ENCODE data around the gene HSPA12A. TPM values are rescaled to one million over a fixed set of nuclear protein-coding genes. Genes with fewer than 3 reads are reported as not detected.

HSPA12A gene
- total RNA-seq, 1 experiment from 2014 or later, result 0.59 TPM

DNA sequence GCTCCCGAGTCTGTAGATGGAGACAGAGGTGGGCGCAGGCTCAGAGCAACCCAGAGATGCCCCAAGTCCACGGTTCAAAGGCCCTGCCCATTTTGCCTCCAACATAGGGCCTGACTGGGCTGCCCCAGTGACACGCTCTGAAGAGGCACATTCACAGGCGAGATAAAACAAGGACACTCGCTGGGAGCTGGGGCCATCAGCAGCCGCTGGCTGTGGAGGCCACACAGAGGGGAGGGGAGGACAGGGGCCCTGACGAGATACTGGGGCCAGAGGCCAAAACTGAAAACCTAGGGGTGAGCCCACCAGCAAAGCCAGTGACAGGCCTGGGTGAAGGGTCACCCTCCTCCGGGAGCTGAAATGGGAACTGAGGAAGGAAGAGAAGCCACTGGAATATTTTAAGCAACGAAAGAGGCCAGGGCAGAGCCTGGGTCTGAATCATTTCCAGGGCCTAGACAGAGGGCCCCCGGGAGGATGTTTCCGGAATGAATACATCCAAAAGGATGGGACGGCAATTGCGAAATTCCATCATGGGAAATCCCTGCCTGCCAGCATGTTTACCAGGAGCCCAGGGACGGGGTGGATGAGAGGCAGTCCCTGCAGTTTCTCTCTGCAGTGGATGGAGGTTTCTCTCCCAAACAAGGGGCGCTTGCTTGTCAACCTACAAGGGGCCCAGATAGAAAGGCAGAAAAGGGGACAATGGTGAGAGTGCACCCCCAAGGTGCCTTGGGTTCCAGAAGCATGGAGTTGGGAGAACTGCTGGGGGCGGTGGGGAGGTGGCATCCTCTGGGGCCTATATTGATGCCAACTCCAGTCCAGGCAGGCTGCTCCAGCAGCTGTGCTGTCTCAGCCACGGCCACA lies 29.0 kb upstream of the HSPA12A start:
- peak; percentile 56 for DNase-seq (ENCODE audit: low read depth)

DNA sequence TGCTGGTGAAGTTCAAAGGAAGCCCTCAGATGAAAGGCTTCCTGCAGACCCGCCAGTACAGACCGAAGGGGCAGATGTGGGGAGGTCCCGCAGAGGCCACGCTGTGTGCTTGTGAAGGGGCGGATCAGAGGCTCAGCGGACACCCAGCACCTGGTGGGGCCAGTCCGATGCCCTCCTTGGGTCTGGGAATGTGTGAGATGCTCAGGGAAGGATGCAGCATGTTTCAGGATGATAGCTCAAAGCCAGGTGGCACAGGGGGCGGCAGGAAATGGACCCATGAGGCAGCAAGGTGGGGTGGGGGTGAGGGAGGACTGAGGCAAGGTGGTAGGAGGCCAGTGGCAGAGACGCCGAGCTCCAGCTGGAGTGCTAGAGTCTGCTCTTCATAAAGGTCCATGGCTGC lies 27.9 kb upstream of the HSPA12A start:
- DNase-seq (ENCODE audit: low read depth), result no peak

- peak; percentile 10 for DNase-seq (ENCODE audit: low read depth)
These were observed 27.4 kb upstream of the HSPA12A start for GRCh38 chr10:116769791-116770190.

DNA sequence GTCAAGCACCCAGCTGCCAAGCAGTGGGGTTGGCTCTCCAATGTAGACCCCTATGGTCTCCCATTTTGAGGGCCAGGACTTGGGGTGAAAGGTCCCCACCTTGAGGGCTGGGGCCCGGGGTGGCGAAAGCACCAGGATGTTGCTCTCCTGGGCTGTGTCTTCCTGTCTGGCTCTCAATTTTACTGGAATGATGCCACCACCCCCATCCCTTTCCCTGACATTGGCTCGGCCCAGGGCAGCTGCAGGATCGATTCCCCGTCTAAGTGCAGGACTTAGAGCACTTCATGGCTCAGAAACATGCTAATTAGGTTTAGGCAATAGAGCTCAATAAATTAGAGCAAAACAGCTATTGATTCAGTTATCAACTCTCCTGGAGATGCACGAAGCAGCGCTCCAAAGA lies 27.0 kb upstream of the HSPA12A start:
- DNase-seq (ENCODE audit: low read depth), result no peak

- DNase-seq (ENCODE audit: low read depth), result no peak
These were observed 26.4 kb upstream of the HSPA12A start for GRCh38 chr10:116768786-116769185.

GRCh38 chr10:116766837-116767634 lies 24.7 kb upstream of the HSPA12A start:
- no peak for DNase-seq (ENCODE audit: low read depth)

DNA sequence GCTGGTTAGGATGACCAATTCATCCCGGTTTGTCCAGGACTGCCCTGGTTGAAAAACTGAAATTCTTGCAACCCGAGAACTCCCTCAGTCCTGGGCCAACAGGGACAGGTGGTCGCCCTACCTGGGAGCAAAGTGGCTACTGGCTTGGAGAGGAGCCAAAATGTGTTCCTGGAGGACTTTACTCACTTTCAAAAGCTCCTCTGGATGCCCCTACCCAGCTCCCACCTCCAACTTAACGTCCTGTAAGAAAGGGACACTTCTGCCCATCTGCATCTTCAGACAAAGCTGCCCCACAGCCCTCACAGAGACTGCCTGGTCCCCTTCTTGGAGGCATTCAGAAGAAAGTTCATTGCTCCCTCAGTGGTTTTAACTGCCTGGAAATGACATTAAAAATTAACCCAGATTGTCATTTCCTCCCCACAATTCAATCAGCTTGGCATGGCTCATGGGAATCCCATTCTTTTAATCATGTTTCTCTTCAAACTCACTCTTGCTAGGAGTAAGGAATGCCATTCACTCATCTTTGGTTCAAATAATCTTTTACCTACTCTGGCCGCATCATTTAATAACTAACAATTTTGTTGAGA lies 24.0 kb upstream of the HSPA12A start:
- no peak for DNase-seq (ENCODE audit: low read depth)

GRCh38 chr10:116765648-116766081 lies 23.3 kb upstream of the HSPA12A start:
- peak; percentile 12 for DNase-seq (ENCODE audit: low read depth)

- DNase-seq (ENCODE audit: low read depth), result no peak
These were observed 22.6 kb upstream of the HSPA12A start for GRCh38 chr10:116764979-116765378.

DNA sequence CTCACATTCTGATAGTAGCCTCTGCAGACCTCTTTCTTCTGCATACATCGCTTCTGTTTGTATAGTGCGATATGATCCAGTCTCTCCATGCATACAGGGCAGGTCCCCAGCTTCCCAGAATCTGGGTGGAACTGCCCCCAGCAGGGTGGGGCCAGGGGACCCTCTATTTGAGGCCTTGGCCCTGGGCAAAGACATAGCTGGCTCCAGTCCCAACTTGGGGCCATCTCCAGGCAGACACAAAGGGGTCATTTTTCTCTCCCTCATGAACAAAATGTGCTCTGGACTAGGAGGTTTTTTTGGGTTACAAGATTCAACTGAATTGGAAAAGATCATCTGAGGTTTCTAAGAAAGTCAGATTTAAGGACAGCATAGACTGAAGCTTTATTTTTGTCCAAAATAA lies 21.1 kb upstream of the HSPA12A start:
- DNase-seq (ENCODE audit: low read depth), result no peak

- no peak for DNase-seq (ENCODE audit: low read depth)
These were observed 19.5 kb upstream of the HSPA12A start for GRCh38 chr10:116761883-116762282.

- DNase-seq (ENCODE audit: low read depth), result no peak
These were observed 18.6 kb upstream of the HSPA12A start for GRCh38 chr10:116760919-116761318.

DNA sequence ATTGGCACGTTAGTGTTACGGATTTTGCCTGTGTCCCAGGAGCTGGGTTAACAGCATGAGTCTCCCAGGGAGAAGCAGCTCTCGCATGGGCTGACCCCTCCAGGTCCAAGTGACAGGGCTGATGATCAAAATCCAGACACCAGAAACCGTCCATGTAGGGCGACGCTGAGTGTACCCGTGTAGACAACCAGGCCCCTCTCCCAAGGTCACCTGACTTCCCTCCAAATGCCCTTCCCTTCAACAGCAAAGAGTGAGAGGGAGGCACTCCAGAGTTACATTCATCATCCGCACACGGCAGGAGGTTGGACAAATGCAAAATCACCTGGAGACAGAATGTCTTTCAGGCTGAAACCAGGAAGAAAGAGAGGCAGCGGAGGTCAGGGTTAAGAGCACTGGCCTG lies 14.9 kb upstream of the HSPA12A start:
- no peak for DNase-seq (ENCODE audit: low read depth)

- no peak for DNase-seq (ENCODE audit: low read depth)
These were observed 13.9 kb upstream of the HSPA12A start for GRCh38 chr10:116756277-116756676.

DNA sequence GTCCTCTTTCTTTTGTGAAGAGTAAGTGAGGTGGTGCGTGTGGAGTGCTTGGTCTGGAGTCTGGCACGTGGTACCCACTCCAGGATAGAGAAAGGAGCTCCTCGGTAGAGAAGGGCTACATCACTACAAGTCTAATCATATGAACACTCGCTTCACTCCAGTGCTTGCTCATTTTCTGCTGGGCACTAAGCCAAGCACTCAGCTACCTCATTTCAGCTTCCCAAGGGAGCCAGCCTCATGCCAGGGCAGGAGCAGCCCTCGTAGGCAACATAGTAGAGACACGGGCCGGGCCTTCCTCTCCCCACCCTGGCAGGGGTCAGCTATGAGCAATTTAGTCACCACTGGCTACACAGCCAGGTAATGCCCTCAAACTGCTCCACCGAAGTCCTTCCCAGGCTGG lies 11.4 kb upstream of the HSPA12A start:
- peak; percentile 28 for DNase-seq (ENCODE audit: low read depth)

GRCh38 chr10:116752969-116753665 lies 10.8 kb upstream of the HSPA12A start:
- no peak for DNase-seq (ENCODE audit: low read depth)

GRCh38 chr10:116752563-116752962 lies 10.2 kb upstream of the HSPA12A start:
- no peak for DNase-seq (ENCODE audit: low read depth)

- DNase-seq (ENCODE audit: low read depth), result no peak
These were observed 6.1 kb upstream of the HSPA12A start for GRCh38 chr10:116748471-116748870.

DNA sequence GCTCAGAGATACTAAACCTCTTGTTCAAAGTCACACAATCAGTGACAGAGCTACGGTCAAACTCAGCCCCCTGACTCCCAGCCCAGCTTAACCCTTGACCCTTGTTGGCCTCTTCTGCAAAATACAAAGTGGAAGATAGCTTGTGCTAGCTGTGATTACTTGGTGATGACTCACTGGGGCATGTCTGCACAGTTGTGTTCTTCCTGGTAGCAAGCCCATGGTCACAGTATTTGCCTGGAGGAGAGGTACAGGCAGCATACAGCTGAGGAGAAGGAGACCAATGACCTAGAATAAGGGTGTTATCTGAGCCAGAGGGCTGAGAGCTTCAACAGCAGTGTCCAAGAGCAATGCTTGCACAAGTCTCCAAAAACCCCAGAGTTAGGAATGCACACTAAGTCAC lies 5.7 kb upstream of the HSPA12A start:
- peak; percentile 32 for DNase-seq (ENCODE audit: low read depth)

DNA sequence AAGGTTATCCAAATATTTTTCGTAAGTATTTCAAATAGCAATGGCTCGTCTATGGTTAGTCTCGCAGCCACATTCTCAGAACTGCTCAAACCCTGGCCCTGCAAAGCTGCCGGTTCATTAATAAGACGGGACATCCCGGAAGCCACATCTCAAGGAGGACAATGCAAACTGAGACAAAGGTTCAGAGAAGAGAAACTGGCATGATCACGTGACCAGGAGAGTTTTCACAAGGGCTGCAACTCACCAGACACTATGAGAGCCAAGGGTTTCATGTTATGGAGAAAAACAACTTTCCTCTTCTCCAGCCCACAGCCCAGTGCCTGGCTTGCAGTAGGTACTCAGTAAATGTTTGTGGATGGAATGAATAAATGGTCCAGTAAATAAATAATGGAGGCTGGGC lies 5.0 kb upstream of the HSPA12A start:
- no peak for DNase-seq (ENCODE audit: low read depth)

DNA sequence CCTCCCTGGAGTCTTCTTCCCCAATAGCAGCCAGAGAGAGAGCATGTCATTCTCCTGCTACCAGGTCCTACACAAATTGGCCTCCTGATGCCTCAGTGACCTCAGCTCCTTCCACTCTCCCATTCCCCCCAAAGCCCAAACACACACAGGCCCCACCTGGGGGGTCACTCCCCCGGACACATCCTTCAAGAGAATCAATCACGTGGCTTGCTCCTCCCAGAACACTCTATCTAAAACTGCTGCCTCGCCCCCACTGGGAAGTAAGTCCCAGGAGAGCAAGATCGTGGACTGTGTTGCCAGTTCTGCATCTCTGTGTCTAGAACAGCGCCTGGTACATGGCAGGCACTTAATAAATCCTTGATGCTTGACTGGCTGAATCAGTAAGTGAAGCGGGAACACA lies 2.5 kb upstream of the HSPA12A start:
- no peak for DNase-seq (ENCODE audit: low read depth)

DNA sequence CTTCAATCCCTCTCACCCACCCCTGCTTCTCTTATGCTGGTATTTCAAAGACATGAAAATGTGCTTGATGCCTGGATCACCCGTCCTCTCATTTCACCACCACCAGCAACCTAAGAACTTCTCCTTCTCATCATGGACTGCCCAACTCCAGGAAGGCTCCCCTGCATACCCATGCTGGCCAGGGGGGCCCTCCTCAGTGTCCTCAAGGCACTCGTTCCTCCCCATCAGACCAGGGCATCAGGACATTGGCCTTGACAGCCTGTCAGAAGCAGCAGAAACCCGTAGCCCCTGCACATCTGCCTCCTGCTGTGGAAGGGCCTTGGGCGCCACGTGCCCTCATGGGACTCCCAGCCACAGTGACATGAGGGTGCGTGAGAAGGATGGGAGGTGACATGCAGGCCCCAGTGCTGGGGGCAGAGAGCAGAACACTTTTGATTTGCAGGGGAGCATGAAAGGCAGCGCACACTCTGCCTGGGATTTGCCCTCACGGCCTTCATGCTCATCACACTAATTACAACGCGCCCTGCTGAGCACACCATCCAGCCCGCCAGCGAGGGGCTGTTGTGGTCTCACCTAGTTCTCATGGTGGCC lies 1.9 kb upstream of the HSPA12A start:
- DNase-seq (ENCODE audit: low read depth), result no peak

All from M059J (cell line).